NT2/D1 (cell line): Measurements from ENCODE around the gene LEMD1.

Source experiments
- YY1 ChIP-seq: IDR thresholded peaks from 2 replicates; pipeline ENCODE4 v1.6.1; 2011; ENCODE audit not compliant: insufficient read length, insufficient read depth
- ZNF274 ChIP-seq: IDR thresholded peaks from 2 replicates; pipeline ENCODE4 v1.6.1; 2011; ENCODE audit warnings: mild to moderate bottlenecking, low read depth, low read length

GRCh38 chr1:205430696-205431305 is 8.9 kb upstream of the LEMD1 start:
- TF ChIP-seq YY1 (no peak), ZNF274 (no peak)
